ENCODE data around the gene BGLAP.

DNA sequence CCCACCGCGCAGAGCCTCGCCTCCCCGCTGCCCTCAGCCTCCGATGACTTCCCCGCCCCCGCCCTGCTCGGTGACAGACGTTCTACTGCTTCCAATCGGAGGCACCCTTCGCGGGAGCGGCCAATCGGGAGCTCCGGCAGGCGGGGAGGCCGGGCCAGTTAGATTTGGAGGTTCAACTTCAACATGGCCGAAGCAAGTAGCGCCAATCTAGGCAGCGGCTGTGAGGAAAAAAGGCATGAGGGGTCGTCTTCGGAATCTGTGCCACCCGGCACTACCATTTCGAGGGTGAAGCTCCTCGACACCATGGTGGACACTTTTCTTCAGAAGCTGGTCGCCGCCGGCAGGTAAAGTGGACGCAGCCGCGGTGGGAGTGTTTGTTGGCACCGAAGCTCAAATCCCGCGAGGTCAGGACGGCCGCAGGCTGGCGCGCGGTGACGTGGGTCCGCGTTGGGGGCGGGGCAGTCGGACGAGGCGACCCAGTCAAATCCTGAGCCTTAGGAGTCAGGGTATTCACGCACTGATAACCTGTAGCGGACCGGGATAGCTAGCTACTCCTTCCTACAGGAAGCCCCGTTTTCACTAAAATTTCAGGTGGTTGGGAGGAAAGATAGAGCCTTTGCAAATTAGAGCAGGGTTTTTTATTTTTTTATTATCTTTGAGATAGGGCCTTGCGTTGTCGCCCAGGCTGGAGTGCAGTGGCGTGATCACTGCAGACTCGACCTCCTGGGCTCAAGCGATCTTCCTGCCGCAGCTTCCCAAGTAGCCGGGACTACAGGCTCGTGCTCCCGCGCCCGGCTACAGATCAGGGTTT, 28.9 kb upstream of the BGLAP start, which contains the start of gene PMF1:
- TF ChIP-seq, protein P1, sequence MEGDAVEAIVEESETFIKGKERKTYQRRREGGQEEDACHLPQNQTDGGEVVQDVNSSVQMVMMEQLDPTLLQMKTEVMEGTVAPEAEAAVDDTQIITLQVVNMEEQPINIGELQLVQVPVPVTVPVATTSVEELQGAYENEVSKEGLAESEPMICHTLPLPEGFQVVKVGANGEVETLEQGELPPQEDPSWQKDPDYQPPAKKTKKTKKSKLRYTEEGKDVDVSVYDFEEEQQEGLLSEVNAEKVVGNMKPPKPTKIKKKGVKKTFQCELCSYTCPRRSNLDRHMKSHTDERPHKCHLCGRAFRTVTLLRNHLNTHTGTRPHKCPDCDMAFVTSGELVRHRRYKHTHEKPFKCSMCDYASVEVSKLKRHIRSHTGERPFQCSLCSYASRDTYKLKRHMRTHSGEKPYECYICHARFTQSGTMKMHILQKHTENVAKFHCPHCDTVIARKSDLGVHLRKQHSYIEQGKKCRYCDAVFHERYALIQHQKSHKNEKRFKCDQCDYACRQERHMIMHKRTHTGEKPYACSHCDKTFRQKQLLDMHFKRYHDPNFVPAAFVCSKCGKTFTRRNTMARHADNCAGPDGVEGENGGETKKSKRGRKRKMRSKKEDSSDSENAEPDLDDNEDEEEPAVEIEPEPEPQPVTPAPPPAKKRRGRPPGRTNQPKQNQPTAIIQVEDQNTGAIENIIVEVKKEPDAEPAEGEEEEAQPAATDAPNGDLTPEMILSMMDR (IDR thresholded peaks at IDR 0.05; ENCODE audit: insufficient read depth, low read depth, low read length) = no peak
- no peak for TF ChIP-seq EZH2 (IDR thresholded peaks at IDR 0.05; ENCODE audit: insufficient read depth, low read length)
